Stomach (tissue), 9 donors: Measurements from ENCODE around the gene HCFC1R1. TPM values are rescaled to one million over a fixed set of nuclear protein-coding genes. Genes with fewer than 3 reads are reported as not detected.

Experiments
- DNase-seq, 2 donors: peaks; one replicate each; pipeline versions ENCODE4 v3.0.0 to v3.0.0-alpha.2; 2013 to 2019
- H3K27ac ChIP-seq, 5 donors: fragments of 200-600 bp in 4 of 5; sonication (generic) in 4 of 5; one replicate each; pipeline ENCODE4 v1.5.1; 2013 to 2019; ENCODE audit warnings: mild to moderate bottlenecking in 1 of 5, moderate library complexity in 1 of 5
- H3K27me3 ChIP-seq, 3 donors: fragments of 200-600 bp; sonication (generic); one replicate each; pipeline ENCODE4 v1.5.1; 2017 to 2019; ENCODE audit warnings: mixed run types in 1 of 3
- H3K36me3 ChIP-seq, 4 donors: fragments of 200-600 bp; sonication (generic); 1 replicate in 3 of 4; 2 replicates in 1 of 4; pipeline ENCODE4 v1.5.1; 2016 to 2019
- H3K4me1 ChIP-seq, 4 donors: fragments of 200-600 bp; sonication (generic); one replicate each; pipeline ENCODE4 v1.5.1; 2016 to 2019
- H3K4me3 ChIP-seq, 4 donors: fragments of 200-600 bp; sonication (generic) in 3 of 4; one replicate each; pipeline ENCODE4 v1.5.1; 2016 to 2019; ENCODE audit warnings: mild to moderate bottlenecking in 1 of 4
- H3K9me3 ChIP-seq, 4 donors: fragments of 200-600 bp; sonication (generic); one replicate each; pipeline ENCODE4 v1.5.1; 2016 to 2019
- CTCF ChIP-seq, 7 experiments: fragments of 450-650 bp in 4 of 7; fragments of 200-600 bp in 3 of 7; sonication (generic) in 3 of 7; IDR thresholded peaks; one replicate each; pipeline ENCODE4 v1.5.1; 2016 to 2019; ENCODE audit warnings: antibody characterized with exemption in 7 of 7, control low read depth in 2 of 7, mild to moderate bottlenecking in 1 of 7
- EP300 ChIP-seq: sonication (generic); formaldehyde crosslinking; IDR thresholded peaks from one replicate; pipeline ENCODE4 v1.6.1; 2017; ENCODE audit warnings: antibody characterized with exemption
- POLR2A ChIP-seq, 4 donors: fragments of 450-650 bp; IDR thresholded peaks; one replicate each; pipeline ENCODE4 v1.6.1; 2016; ENCODE audit warnings: antibody characterized with exemption in 4 of 4, control low read depth in 2 of 4, mild to moderate bottlenecking in 1 of 4, moderate library complexity in 1 of 4
- POLR2AphosphoS5 ChIP-seq, 3 donors: sonication (generic); formaldehyde crosslinking; IDR thresholded peaks; one replicate each; pipeline ENCODE4 v1.6.1; 2016; ENCODE audit warnings: antibody characterized with exemption in 3 of 3
- WGBS, 5 donors: extraction: QIAGEN DNeasy Blood & Tissue Kit in 3 of 5; methylation state at CpG; one replicate each; pipeline versions ENCODE4 v1.1.5 to v1.1.7; 2013 to 2018; 5-methylcytosine and 5-hydroxymethylcytosine counted together
- intact Hi-C: fragments of 100-400 bp; cut with DNase I; formaldehyde crosslinking; loops from one replicate; pipeline ENCODE4 v1.15.1; 2023; ENCODE audit warnings: low total_unique reads
- polyA plus RNA-seq, 3 donors: library from polyadenylated mRNA; stranded (reverse); fragments of 200-250 nt; gene quantifications; one replicate each; pipeline ENCODE4 v1.2.3, GENCODE V29; 2013
- total RNA-seq, 5 donors: library from RNA; depleted of rRNA; stranded (reverse); fragments of >200 nt; gene quantifications; one replicate each; pipeline versions ENCODE4 v1.1.0 to v1.2.3, GENCODE V29; 2014 to 2016
- donor health status: healthy with polysubstance abuse.
- donor health status: Bipolar disorder and iron deficiency.
- donor health status: healthy.

HCFC1R1 gene
- total and polyA plus RNA-seq, 8 donors: 11.0 to 128 (median 60.7) TPM

- TF ChIP-seq POLR2A (IDR thresholded peaks at IDR 0.05) (no peak), CTCF (IDR thresholded peaks at IDR 0.05) (no peak), EP300 (no peak), POLR2AphosphoS5 (IDR thresholded peaks at IDR 0.05) (no peak)
- H3K36me3 ChIP-seq: peaks cover 0 to 12% (median 0%) of the 10 kb centered on the region in 4 donors
- intact Hi-C loops: no loop called here
- H3K4me3 ChIP-seq: peak overlapping the region in 2 of 4 donors; percentile 16 to 25
- no peak for DNase-seq
- peaks cover 12 to 66% (median 44%) of the 10 kb centered on the region in 3 donors for H3K27me3 ChIP-seq
- H3K9me3 ChIP-seq: no peaks in the 10 kb centered on the region
- peak overlapping the region in 2 of 5 donors; percentile 20 to 59 for H3K27ac ChIP-seq
- 65 to 76% (median 68%) methylated on average over 5 of the region's 5 CpGs for WGBS, 5 donors
- H3K4me1 ChIP-seq: peaks cover 17 to 31% (median 19%) of the 10 kb centered on the region in 4 donors
These were observed 26.7 kb upstream of the HCFC1R1 start for GRCh38 chr16:3050487-3050886.

- peaks cover 22 to 31% (median 23%) of the 10 kb centered on the region in 4 donors for H3K4me1 ChIP-seq
- intact Hi-C loops: no loop called here
- H3K9me3 ChIP-seq: no peaks in the 10 kb centered on the region
- peaks cover 0 to 12% (median 0%) of the 10 kb centered on the region in 4 donors for H3K36me3 ChIP-seq
- no peak for DNase-seq
- H3K27ac ChIP-seq: peak overlapping the region in 1 of 5 donors; percentile 48
- TF ChIP-seq CTCF (IDR thresholded peaks at IDR 0.05) (no peak), POLR2AphosphoS5 (IDR thresholded peaks at IDR 0.05) (no peak), POLR2A (IDR thresholded peaks at IDR 0.05) (no peak), EP300 (no peak)
- peaks cover 13 to 71% (median 48%) of the 10 kb centered on the region in 3 donors for H3K27me3 ChIP-seq
- H3K4me3 ChIP-seq: peak overlapping the region in 2 of 4 donors; percentile 16 to 25
- WGBS, 5 donors: 74 to 85% (median 83%) methylated on average over 19 to 26 of the region's 26 CpGs
These were observed 26.3 kb upstream of the HCFC1R1 start for GRCh38 chr16:3049921-3050481.

GRCh38 chr16:3047387-3047720, 23.6 kb upstream of the HCFC1R1 start:
- H3K27me3 ChIP-seq: peaks cover 19 to 97% (median 71%) of the 10 kb centered on the region in 3 donors
- H3K9me3 ChIP-seq: no peaks in the 10 kb centered on the region
- no peaks in the 10 kb centered on the region for H3K36me3 ChIP-seq
- TF ChIP-seq CTCF (IDR thresholded peaks at IDR 0.05): no peak
- no peak for TF ChIP-seq POLR2AphosphoS5 (IDR thresholded peaks at IDR 0.05)
- no peak for TF ChIP-seq POLR2A (IDR thresholded peaks at IDR 0.05)
- TF ChIP-seq EP300: no peak
- peaks cover 23 to 27% (median 25%) of the 10 kb centered on the region in 4 donors for H3K4me1 ChIP-seq
- peak overlapping the region in 1 of 5 donors; percentile 73 for H3K27ac ChIP-seq
- no peak for DNase-seq
- 11 to 22% (median 13%) methylated on average over 4 to 13 of the region's 13 CpGs for WGBS, 5 donors
- peak overlapping the region in 1 of 4 donors; percentile 57 for H3K4me3 ChIP-seq
- intact Hi-C loops: no loop called here

- Histone ChIP-seq H3K27me3 (peaks cover 19 to 98% (median 71%) of the 10 kb centered on the region in 3 donors), H3K9me3 (no peaks in the 10 kb centered on the region), H3K4me1 (peaks cover 23 to 27% (median 25%) of the 10 kb centered on the region in 4 donors), H3K4me3 (peak overlapping the region; percentile 46 to 69 (median 52)), H3K36me3 (no peaks in the 10 kb centered on the region), H3K27ac (peak overlapping the region in 3 of 5 donors; percentile 29 to 73 (median 59))
- WGBS, 5 donors: 1 to 4% (median 2%) methylated on average over 12 to 53 of the region's 54 CpGs
- no peak for TF ChIP-seq EP300
- no peak for DNase-seq
- intact Hi-C loops: no loop called here
These were observed 23.1 kb upstream of the HCFC1R1 start for GRCh38 chr16:3046641-3047386.
